GM12878 (cell line): ENCODE measurements around the gene THBS3. TPM values are rescaled to one million over a fixed set of nuclear protein-coding genes. Genes with fewer than 3 reads are reported as not detected.
A peak's percentile ranks its signal among the peaks of the same experiment; 100 is the strongest.

Experiments used
- ATAC-seq: fragments of 200-7000 bp; cut with Tn5 transposase; 3 replicates; pipeline ENCODE4 v1.9.1; 2020; ENCODE audit warnings: mild to moderate bottlenecking, moderate library complexity
- BruUV-seq: library from RNA; stranded (reverse); fragments of 400-500 nt; replicated peaks from 2 replicates; lab custom pipeline; 2021; lab: Mats Ljungman, UMichigan
- CTCF ChIA-PET: fragments of 300-600 bp; sonication (Branson Sonifier 250); formaldehyde crosslinking; extraction: SDS; loops from one replicate; lab custom pipeline; 2021; ENCODE audit warnings: inconsistent platforms; lab: Yijun Ruan, JAX
- POLR2A ChIA-PET: fragments of 350-600 bp; formaldehyde crosslinking; extraction: SDS; loops from one replicate; lab custom pipeline; 2021; ENCODE audit warnings: inconsistent platforms; lab: Charles Lee
- RAD21 ChIA-PET: fragments of 300-600 bp; sonication (Branson Sonifier 250); formaldehyde crosslinking; loops from one replicate; lab custom pipeline; 2023; ENCODE audit warnings: antibody characterized with exemption; ENCODE audit not compliant: unreplicated experiment; lab: Charles Lee
- SMC1A ChIA-PET: fragments of 300-600 bp; sonication (Branson Sonifier 250); formaldehyde crosslinking; loops from one replicate; lab custom pipeline; 2023; ENCODE audit not compliant: unreplicated experiment, uncharacterized antibody; lab: Charles Lee
- DNase-seq: peaks from one replicate; pipeline ENCODE4 v3.0.0-alpha.2; 2011; ENCODE audit warnings: low read depth, low spot score
- FAIRE-seq: peaks from 3 replicates; lab custom pipeline; 2011; peaks lifted over from hg19 to GRCh38; lab: Jason Lieb, UNC
- H2AFZ ChIP-seq: 2 replicates; pipeline ENCODE4 v1.6.0; 2011; ENCODE audit warnings: low read depth, low read length, control low read depth; ENCODE audit not compliant: control insufficient read depth
- H3K27ac ChIP-seq: 2 replicates; pipeline ENCODE4 v1.5.1; 2011; ENCODE audit warnings: control low read depth; ENCODE audit not compliant: control insufficient read depth, insufficient read depth
- H3K27me3 ChIP-seq, 2 experiments: replicated peaks in 1 of 2; 2 replicates each; pipeline versions ENCODE4 v1.6.0 to v1.6.1; 2011; ENCODE audit warnings: low read length in 1 of 2; ENCODE audit not compliant: control insufficient read depth in 2 of 2, insufficient read depth in 2 of 2
- H3K36me3 ChIP-seq, 2 experiments: 2 replicates each; pipeline ENCODE4 v1.5.1; 2011; ENCODE audit warnings: low read length in 1 of 2; ENCODE audit not compliant: control insufficient read depth in 2 of 2, insufficient read depth in 2 of 2
- H3K4me1 ChIP-seq: 2 replicates; pipeline ENCODE4 v1.6.1; 2011; ENCODE audit warnings: mild to moderate bottlenecking, low read length, moderate library complexity, mixed read lengths; ENCODE audit not compliant: control insufficient read depth, insufficient read depth
- H3K4me2 ChIP-seq: 2 replicates; pipeline ENCODE4 v1.6.0; 2011; ENCODE audit warnings: control low read depth; ENCODE audit not compliant: control insufficient read depth, insufficient read depth
- H3K4me3 ChIP-seq: fragments of 200-600 bp; sonication (generic); 2 replicates; pipeline ENCODE4 v1.5.1; 2016
- H3K79me2 ChIP-seq: 2 replicates; pipeline ENCODE4 v1.6.0; 2011; ENCODE audit warnings: low read length; ENCODE audit not compliant: control insufficient read depth, insufficient read depth
- H3K9ac ChIP-seq: 2 replicates; pipeline ENCODE4 v1.8.0; 2011; ENCODE audit warnings: low read length, control low read depth, mixed read lengths; ENCODE audit not compliant: control insufficient read depth, insufficient read depth
- H3K9me3 ChIP-seq: replicated peaks from 3 replicates; pipeline ENCODE4 v1.5.1; 2011; ENCODE audit warnings: mild to moderate bottlenecking, low read length; ENCODE audit not compliant: control insufficient read depth, insufficient read depth
- H4K20me1 ChIP-seq: 2 replicates; pipeline ENCODE4 v1.6.0; 2011; ENCODE audit not compliant: control insufficient read depth, insufficient read depth
- CHD2 ChIP-seq: IDR thresholded peaks from 2 replicates; pipeline ENCODE4 v1.6.1; 2011; ENCODE audit warnings: low read depth, low read length, improper control_type of control experiment, borderline replicate concordance
- EED ChIP-seq: sonication (generic); IDR thresholded peaks from 2 replicates; pipeline ENCODE4 v1.6.1; 2016; ENCODE audit warnings: antibody characterized with exemption, low read depth
- EP300 ChIP-seq, 2 experiments: fragments of 150-350 bp in 1 of 2; IDR thresholded peaks; 2 replicates each; pipeline ENCODE4 v1.6.1; 2011 to 2012; ENCODE audit warnings: low read depth in 2 of 2, low read length in 2 of 2, borderline replicate concordance in 1 of 2, improper control_type of control experiment in 1 of 2, inconsistent platforms in 1 of 2; ENCODE audit not compliant: control insufficient read depth in 1 of 2
- GABPA ChIP-seq: IDR thresholded peaks from 2 replicates; pipeline ENCODE4 v1.6.1; 2014; ENCODE audit warnings: antibody characterized with exemption, low read depth, mild to moderate bottlenecking, inconsistent platforms
- IKZF1 ChIP-seq: fragments of 450-650 bp; conservative IDR thresholded peaks from 2 replicates; pipeline ENCODE4 v1.6.1; 2017; ENCODE audit warnings: antibody characterized with exemption, mild to moderate bottlenecking
- IKZF2 ChIP-seq, 2 experiments: fragments of 450-650 bp; IDR thresholded peaks; 2 replicates each; pipeline ENCODE4 v1.6.1; 2017; ENCODE audit warnings: mild to moderate bottlenecking in 2 of 2, moderate library complexity in 2 of 2
- IRF4 ChIP-seq: IDR thresholded peaks from 2 replicates; pipeline ENCODE4 v1.6.1; 2011; ENCODE audit warnings: low read depth, low read length
- MEF2B ChIP-seq: fragments of 450-650 bp; IDR thresholded peaks from 2 replicates; pipeline ENCODE4 v1.6.1; 2018; ENCODE audit warnings: mild to moderate bottlenecking, moderate library complexity; ENCODE audit not compliant: partially characterized antibody, poor library complexity, severe bottlenecking
- MYC ChIP-seq: IDR thresholded peaks from 2 replicates; pipeline ENCODE4 v1.6.1; 2011; ENCODE audit warnings: mild to moderate bottlenecking, low read length, moderate library complexity, inconsistent platforms; ENCODE audit not compliant: insufficient read depth, insufficient replicate concordance, insufficient read length, severe bottlenecking
- NR2F1 ChIP-seq: fragments of 450-650 bp; conservative IDR thresholded peaks from 2 replicates; pipeline ENCODE4 v1.6.1; 2017; ENCODE audit warnings: mild to moderate bottlenecking
- SRF ChIP-seq, 2 experiments: IDR thresholded peaks; 2 replicates each; pipeline ENCODE4 v1.6.1; 2011; ENCODE audit warnings: low read depth in 2 of 2, low read length in 2 of 2, mild to moderate bottlenecking in 1 of 2, moderate library complexity in 1 of 2
- ZBED1 ChIP-seq: IDR thresholded peaks from 2 replicates; pipeline ENCODE4 v1.6.1; 2016; ENCODE audit warnings: borderline replicate concordance
- WGBS: methylation state at CpG from one replicate; pipeline ENCODE4 v1.1.6; 2016; ENCODE audit warnings: low lambda C conversion rate; ENCODE audit not compliant: insufficient replicate concordance, insufficient coverage; ENCODE audit errors: missing lambda C conversion rate; 5-methylcytosine and 5-hydroxymethylcytosine counted together
- in situ Hi-C: fragments of 300-500 bp; cut with MboI; formaldehyde crosslinking; loops from 9 replicates; pipeline ENCODE4 v1.14.3; 2018; ENCODE audit warnings: mixed read lengths
- intact Hi-C: fragments of 100-400 bp; cut with micrococcal nuclease; formaldehyde crosslinking; loops from one replicate; pipeline ENCODE4 v1.14.2; 2022; ENCODE audit not compliant: unreplicated experiment
- polyA plus RNA-seq, 11 experiments: library from polyadenylated mRNA; depleted of rRNA in 4 of 11; unstranded in 6 of 11; stranded (reverse) in 5 of 11; fragments of >200 nt; fragmentation: Nextera tagmentation in 4 of 11; fragmentation: Illumina TruSeq in 1 of 11; extraction: Ambion mirVana in 4 of 11; extraction: Trizol in 1 of 11; gene quantifications; 1 replicate in 1 of 11; 2 replicates in 10 of 11; pipeline versions ENCODE4 v1.2.1 to v1.2.3, GENCODE V29; 2011 to 2016; ENCODE audit warnings: inconsistent platforms in 2 of 11, missing spikeins in 2 of 11, low read depth in 1 of 11
- total RNA-seq, 4 experiments: library from RNA; depleted of rRNA in 3 of 4; stranded (reverse); fragments of >200 nt in 3 of 4; fragmentation: Illumina TruSeq in 1 of 4; extraction: Trizol in 1 of 4; gene quantifications; 2 replicates each; pipeline versions ENCODE4 v1.2.1 to v1.2.3, GENCODE V29; 2013 to 2021
- TF ChIP-seq, protein P1 (sequence below): IDR thresholded peaks from 2 replicates; pipeline ENCODE4 v1.6.1; 2011; ENCODE audit warnings: borderline replicate concordance, low read depth, mild to moderate bottlenecking, moderate library complexity, low read length; ENCODE audit not compliant: insufficient read depth, poor library complexity, severe bottlenecking
- TF ChIP-seq, protein P2 (sequence below): IDR thresholded peaks from 2 replicates; pipeline ENCODE4 v1.6.1; 2012; ENCODE audit warnings: low read length, inconsistent platforms
- TF ChIP-seq, protein P3 (sequence below): fragments of 450-650 bp; formaldehyde crosslinking; IDR thresholded peaks from 2 replicates; pipeline ENCODE4 v1.5.0; 2022; ENCODE audit warnings: mild to moderate bottlenecking, missing genetic modification characterization

THBS3 gene
- total and polyA plus RNA-seq, 10 of the 15 experiments (the other 5 are each of a cell fraction or from before 2014, with no cell fraction given): 0.66 to 3.6 (median 2.0) TPM

GRCh38 chr1:155184835-155185782, 22.6 kb downstream of the THBS3 start:
- in situ Hi-C loops: no loop called here
- intact Hi-C loops: no loop called here
- H3K27me3 ChIP-seq: no peaks in the 10 kb centered on the region
- FAIRE-seq: peak; percentile 91
- no peaks in the 10 kb centered on the region for H4K20me1 ChIP-seq
- RAD21 ChIA-PET: interaction anchor here (1.0 to 1.9 kb wide), 8 partner anchors 9 to 42 kb away, joined by 3 to 13 read pairs (median 6); partner anchors contain the start of gene KRTCAP2
- H3K9me3 ChIP-seq: no peaks in the 10 kb centered on the region
- no peaks in the 10 kb centered on the region for H3K36me3 ChIP-seq
- peak; percentile 72 for DNase-seq
- peak; percentile 99 for ATAC-seq
- 23% methylated on average over 21 of the region's 21 CpGs for WGBS
- BruUV-seq: no TSS peak
- peak overlapping the region; percentile 86 for H3K4me2 ChIP-seq
- peak overlapping the region; percentile 72 for H3K9ac ChIP-seq
- CTCF ChIA-PET: interaction anchor here (1.0 to 2.9 kb wide), 8 partner anchors 8 to 101 kb away, joined by 4 to 63 read pairs (median 8); partner anchors contain the start of genes KRTCAP2 and TRIM46
- H3K4me1 ChIP-seq: peaks cover 21% of the 10 kb centered on the region
- no peak overlapping the region for H3K4me3 ChIP-seq
- H3K27ac ChIP-seq: peak overlapping the region; percentile 72
- SMC1A ChIA-PET: interaction anchor here (1.0 to 2.6 kb wide), 5 partner anchors 8 to 39 kb away, joined by 3 to 17 read pairs (median 12); partner anchors contain the start of gene KRTCAP2
- POLR2A ChIA-PET: interaction anchor here (1.4 to 2.8 kb wide), 6 partner anchors 8 to 43 kb away, joined by 4 to 23 read pairs (median 8); partner anchors contain the start of gene KRTCAP2
- H2AFZ ChIP-seq: peak overlapping the region; percentile 90
- H3K79me2 ChIP-seq: no peaks in the 10 kb centered on the region
- TF ChIP-seq SRF (IDR thresholded peaks at IDR 0.05; ENCODE audit: low read depth in 2 of 2, low read length in 2 of 2): no peak
- peak; percentile 82 for TF ChIP-seq NR2F1
- TF ChIP-seq IKZF2 (IDR thresholded peaks at IDR 0.05): peak; percentile 73 to 84
- TF ChIP-seq CHD2: peak; percentile 49; the same call in 1 of the 2 replicates
- TF ChIP-seq ZBED1: no peak
- peak in 1 of 2 experiments; percentile 71; a peak in 3 of 4 replicates for TF ChIP-seq EP300 (IDR thresholded peaks at IDR 0.05; ENCODE audit: borderline replicate concordance in 1 of 2, control insufficient read depth in 1 of 2, low read depth in 2 of 2, low read length in 2 of 2)
- TF ChIP-seq EED: peak; percentile 65; the same call in 1 of the 2 replicates
- TF ChIP-seq, protein P1, sequence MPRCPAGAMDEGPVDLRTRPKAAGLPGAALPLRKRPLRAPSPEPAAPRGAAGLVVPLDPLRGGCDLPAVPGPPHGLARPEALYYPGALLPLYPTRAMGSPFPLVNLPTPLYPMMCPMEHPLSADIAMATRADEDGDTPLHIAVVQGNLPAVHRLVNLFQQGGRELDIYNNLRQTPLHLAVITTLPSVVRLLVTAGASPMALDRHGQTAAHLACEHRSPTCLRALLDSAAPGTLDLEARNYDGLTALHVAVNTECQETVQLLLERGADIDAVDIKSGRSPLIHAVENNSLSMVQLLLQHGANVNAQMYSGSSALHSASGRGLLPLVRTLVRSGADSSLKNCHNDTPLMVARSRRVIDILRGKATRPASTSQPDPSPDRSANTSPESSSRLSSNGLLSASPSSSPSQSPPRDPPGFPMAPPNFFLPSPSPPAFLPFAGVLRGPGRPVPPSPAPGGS: peak; percentile 67
- TF ChIP-seq, protein P2, sequence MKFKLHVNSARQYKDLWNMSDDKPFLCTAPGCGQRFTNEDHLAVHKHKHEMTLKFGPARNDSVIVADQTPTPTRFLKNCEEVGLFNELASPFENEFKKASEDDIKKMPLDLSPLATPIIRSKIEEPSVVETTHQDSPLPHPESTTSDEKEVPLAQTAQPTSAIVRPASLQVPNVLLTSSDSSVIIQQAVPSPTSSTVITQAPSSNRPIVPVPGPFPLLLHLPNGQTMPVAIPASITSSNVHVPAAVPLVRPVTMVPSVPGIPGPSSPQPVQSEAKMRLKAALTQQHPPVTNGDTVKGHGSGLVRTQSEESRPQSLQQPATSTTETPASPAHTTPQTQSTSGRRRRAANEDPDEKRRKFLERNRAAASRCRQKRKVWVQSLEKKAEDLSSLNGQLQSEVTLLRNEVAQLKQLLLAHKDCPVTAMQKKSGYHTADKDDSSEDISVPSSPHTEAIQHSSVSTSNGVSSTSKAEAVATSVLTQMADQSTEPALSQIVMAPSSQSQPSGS: no peak
- TF ChIP-seq, protein P3, sequence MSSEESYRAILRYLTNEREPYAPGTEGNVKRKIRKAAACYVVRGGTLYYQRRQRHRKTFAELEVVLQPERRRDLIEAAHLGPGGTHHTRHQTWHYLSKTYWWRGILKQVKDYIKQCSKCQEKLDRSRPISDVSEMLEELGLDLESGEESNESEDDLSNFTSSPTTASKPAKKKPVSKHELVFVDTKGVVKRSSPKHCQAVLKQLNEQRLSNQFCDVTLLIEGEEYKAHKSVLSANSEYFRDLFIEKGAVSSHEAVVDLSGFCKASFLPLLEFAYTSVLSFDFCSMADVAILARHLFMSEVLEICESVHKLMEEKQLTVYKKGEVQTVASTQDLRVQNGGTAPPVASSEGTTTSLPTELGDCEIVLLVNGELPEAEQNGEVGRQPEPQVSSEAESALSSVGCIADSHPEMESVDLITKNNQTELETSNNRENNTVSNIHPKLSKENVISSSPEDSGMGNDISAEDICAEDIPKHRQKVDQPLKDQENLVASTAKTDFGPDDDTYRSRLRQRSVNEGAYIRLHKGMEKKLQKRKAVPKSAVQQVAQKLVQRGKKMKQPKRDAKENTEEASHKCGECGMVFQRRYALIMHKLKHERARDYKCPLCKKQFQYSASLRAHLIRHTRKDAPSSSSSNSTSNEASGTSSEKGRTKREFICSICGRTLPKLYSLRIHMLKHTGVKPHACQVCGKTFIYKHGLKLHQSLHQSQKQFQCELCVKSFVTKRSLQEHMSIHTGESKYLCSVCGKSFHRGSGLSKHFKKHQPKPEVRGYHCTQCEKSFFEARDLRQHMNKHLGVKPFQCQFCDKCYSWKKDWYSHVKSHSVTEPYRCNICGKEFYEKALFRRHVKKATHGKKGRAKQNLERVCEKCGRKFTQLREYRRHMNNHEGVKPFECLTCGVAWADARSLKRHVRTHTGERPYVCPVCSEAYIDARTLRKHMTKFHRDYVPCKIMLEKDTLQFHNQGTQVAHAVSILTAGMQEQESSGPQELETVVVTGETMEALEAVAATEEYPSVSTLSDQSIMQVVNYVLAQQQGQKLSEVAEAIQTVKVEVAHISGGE (CRISPR knock-in tag): no peak
- peak; percentile 86 for TF ChIP-seq IKZF1
- TF ChIP-seq IRF4: peak; percentile 68; the same call in 1 of the 2 replicates
- no peak for TF ChIP-seq GABPA
- TF ChIP-seq MEF2B: peak; percentile 60
- no peak for TF ChIP-seq MYC
